ENCODE measurements around the gene REV3L.

REV3L gene

DNA sequence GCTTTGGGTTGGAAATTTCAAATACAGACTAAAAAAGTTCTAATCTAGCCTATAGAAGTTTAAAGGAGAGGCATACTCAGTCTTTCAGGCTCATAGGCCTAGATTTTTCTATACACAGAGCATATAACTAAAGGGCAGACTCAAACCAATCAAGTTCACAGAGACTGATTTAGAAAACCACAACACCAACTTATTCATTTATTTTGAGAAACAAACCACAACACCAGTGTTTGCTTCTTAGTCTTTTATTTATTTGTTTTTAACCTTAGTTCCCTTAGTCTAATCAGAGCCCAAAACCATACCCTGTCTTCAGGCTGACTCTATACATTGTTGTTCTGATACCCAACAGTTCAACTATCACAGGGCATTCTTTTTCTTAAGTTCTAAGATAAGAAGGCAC, 103.7 kb downstream of the REV3L start:
- Histone ChIP-seq H3K4me1 (ENCODE audit: low read depth, poor library complexity, severe bottlenecking) (no peaks in the 10 kb centered on the region), H3K79me2 (ENCODE audit: insufficient read depth, low read depth) (no peaks in the 10 kb centered on the region), H3K36me3 (ENCODE audit: insufficient read depth) (no peaks in the 10 kb centered on the region), H3K27ac (no peak overlapping the region), H3K9ac (no peak overlapping the region), H3K4me2 (no peak overlapping the region), H2AFZ (ENCODE audit: low read depth) (no peak overlapping the region), H3K4me3 (IDR thresholded peaks at IDR 0.05; ENCODE audit: insufficient read depth, low read depth, low read length) (no peak overlapping the region), H4K20me1 (ENCODE audit: insufficient read depth) (no peaks in the 10 kb centered on the region), H3K27me3 (ENCODE audit: insufficient read depth, low read depth) (no peaks in the 10 kb centered on the region)
- TF ChIP-seq, protein P1, sequence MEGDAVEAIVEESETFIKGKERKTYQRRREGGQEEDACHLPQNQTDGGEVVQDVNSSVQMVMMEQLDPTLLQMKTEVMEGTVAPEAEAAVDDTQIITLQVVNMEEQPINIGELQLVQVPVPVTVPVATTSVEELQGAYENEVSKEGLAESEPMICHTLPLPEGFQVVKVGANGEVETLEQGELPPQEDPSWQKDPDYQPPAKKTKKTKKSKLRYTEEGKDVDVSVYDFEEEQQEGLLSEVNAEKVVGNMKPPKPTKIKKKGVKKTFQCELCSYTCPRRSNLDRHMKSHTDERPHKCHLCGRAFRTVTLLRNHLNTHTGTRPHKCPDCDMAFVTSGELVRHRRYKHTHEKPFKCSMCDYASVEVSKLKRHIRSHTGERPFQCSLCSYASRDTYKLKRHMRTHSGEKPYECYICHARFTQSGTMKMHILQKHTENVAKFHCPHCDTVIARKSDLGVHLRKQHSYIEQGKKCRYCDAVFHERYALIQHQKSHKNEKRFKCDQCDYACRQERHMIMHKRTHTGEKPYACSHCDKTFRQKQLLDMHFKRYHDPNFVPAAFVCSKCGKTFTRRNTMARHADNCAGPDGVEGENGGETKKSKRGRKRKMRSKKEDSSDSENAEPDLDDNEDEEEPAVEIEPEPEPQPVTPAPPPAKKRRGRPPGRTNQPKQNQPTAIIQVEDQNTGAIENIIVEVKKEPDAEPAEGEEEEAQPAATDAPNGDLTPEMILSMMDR (conservative IDR thresholded peaks at IDR 0.05; ENCODE audit: low read depth, low read length) = no peak

DNA sequence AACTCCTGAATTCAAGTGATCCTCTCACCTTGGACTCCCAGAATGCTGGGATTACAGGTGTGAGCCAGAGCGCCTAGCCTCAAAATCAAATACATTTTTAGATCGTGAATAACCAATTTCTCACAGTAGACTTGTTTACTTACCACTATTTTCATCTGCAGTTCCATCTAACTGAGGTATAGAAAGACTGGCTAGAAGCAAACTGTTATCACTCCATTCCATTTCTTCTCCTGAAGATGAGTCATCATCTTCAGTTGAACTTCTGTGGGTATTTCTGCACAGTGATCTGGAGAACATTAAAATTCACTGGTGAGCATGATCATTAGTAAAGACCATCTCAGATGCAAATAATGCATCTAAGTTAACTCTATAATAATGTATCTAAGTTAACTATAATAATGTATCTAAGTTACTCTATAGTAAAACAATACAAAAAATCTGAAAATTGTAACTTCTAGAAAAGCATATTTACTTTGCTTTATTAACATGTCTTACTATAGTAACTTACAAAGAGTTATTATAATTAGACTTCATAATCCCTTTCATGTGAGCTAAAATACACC, 105.4 kb downstream of the REV3L start:
- no peak overlapping the region for H2AFZ ChIP-seq (ENCODE audit: low read depth)
- TF ChIP-seq, protein P1 (conservative IDR thresholded peaks at IDR 0.05; ENCODE audit: low read depth, low read length) = no peak
- H3K4me1 ChIP-seq (ENCODE audit: low read depth, poor library complexity, severe bottlenecking) = no peaks in the 10 kb centered on the region
- H3K36me3 ChIP-seq (ENCODE audit: insufficient read depth) = no peaks in the 10 kb centered on the region
- H3K79me2 ChIP-seq (ENCODE audit: insufficient read depth, low read depth) = no peaks in the 10 kb centered on the region
- no peak overlapping the region for H3K27ac ChIP-seq
- no peak overlapping the region for H3K4me3 ChIP-seq (IDR thresholded peaks at IDR 0.05; ENCODE audit: insufficient read depth, low read depth, low read length)
- H4K20me1 ChIP-seq (ENCODE audit: insufficient read depth) = no peaks in the 10 kb centered on the region
- no peak overlapping the region for H3K9ac ChIP-seq
- no peaks in the 10 kb centered on the region for H3K27me3 ChIP-seq (ENCODE audit: insufficient read depth, low read depth)
- no peak overlapping the region for H3K4me2 ChIP-seq

DNA sequence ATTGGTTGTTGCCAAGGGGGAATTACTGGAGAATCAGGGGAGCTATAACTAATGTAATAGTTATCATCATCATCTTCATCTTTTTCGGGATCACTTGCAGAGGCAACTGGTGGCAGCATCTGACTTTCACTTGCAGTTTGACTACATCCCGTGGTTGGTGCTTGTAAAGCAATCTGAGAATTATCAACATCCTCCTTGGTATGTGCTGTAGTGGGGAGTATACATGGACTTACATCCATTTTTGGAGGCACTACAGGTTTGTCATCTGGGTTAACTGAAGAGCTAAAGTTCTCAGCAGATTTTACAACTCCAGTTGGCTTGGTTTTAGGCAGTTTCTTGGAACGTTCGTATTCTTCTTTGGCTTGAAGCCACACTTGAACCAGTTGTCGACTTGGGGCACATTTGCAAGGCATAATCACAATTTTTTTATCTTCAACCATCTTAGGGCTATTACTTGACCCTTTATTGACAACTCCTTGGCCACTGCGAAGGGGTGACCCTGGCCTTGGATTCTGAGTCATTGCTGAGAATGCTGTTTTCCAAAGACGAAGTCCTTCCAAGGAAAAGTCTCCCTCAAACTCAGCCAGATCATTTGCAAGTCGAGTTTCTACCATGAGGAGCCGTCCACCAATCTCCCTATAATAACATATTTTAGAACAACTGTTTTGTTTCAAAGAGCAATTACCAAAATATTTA, 115.5 kb downstream of the REV3L start:
- Histone ChIP-seq H3K27ac (no peak overlapping the region), H3K36me3 (ENCODE audit: insufficient read depth) (no peaks in the 10 kb centered on the region), H2AFZ (ENCODE audit: low read depth) (no peak overlapping the region), H3K4me1 (ENCODE audit: low read depth, poor library complexity, severe bottlenecking) (no peaks in the 10 kb centered on the region), H3K27me3 (ENCODE audit: insufficient read depth, low read depth) (no peaks in the 10 kb centered on the region), H3K9ac (no peak overlapping the region), H3K4me2 (no peak overlapping the region), H3K79me2 (ENCODE audit: insufficient read depth, low read depth) (no peaks in the 10 kb centered on the region), H3K4me3 (IDR thresholded peaks at IDR 0.05; ENCODE audit: insufficient read depth, low read depth, low read length) (no peak overlapping the region), H4K20me1 (ENCODE audit: insufficient read depth) (no peaks in the 10 kb centered on the region)
- TF ChIP-seq, protein P1 (conservative IDR thresholded peaks at IDR 0.05; ENCODE audit: low read depth, low read length) = no peak

DNA sequence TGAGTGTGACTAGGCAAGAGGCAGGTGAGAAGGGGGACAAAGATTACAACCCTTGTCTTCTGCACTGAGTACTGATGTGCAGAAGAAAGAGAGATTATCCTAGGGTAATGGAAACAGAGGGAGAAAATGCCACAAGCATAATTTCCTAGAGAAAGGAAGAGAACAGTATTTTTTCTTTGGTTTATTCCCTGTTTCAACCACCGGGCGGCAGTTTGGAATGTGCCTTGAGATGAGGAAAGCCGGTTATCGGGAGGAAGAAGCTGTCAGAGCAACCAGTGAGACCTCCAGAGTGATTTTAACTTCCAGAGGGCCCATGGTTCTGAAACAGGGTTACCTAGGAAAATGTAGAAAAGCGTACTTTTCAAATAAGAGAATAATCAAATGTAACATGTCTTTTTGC, 121.4 kb downstream of the REV3L start:
- H3K79me2 ChIP-seq (ENCODE audit: insufficient read depth, low read depth) = no peaks in the 10 kb centered on the region
- no peak overlapping the region for H2AFZ ChIP-seq (ENCODE audit: low read depth)
- no peak overlapping the region for H3K4me2 ChIP-seq
- H3K4me1 ChIP-seq (ENCODE audit: low read depth, poor library complexity, severe bottlenecking) = no peaks in the 10 kb centered on the region
- H3K27me3 ChIP-seq (ENCODE audit: insufficient read depth, low read depth) = no peaks in the 10 kb centered on the region
- no peak overlapping the region for H3K27ac ChIP-seq
- no peak overlapping the region for H3K4me3 ChIP-seq (IDR thresholded peaks at IDR 0.05; ENCODE audit: insufficient read depth, low read depth, low read length)
- no peaks in the 10 kb centered on the region for H3K36me3 ChIP-seq (ENCODE audit: insufficient read depth)
- no peaks in the 10 kb centered on the region for H4K20me1 ChIP-seq (ENCODE audit: insufficient read depth)
- TF ChIP-seq, protein P1 (conservative IDR thresholded peaks at IDR 0.05; ENCODE audit: low read depth, low read length) = no peak
- H3K9ac ChIP-seq = no peak overlapping the region

Data from KMS-11 (cell line).